Amniotic epithelial cell (primary cell): ENCODE measurements around the gene MLXIP.
"Not testable (repeated sequence)": the region's sequence is repeated elsewhere in the genome, so short reads cannot be mapped to it uniquely, and the experiment has no call there.

Source experiments
- DNase-seq: peaks from one replicate; pipeline ENCODE4 v3.0.0-alpha.2; 2010; ENCODE audit warnings: low read depth

Gene MLXIP, protein sequence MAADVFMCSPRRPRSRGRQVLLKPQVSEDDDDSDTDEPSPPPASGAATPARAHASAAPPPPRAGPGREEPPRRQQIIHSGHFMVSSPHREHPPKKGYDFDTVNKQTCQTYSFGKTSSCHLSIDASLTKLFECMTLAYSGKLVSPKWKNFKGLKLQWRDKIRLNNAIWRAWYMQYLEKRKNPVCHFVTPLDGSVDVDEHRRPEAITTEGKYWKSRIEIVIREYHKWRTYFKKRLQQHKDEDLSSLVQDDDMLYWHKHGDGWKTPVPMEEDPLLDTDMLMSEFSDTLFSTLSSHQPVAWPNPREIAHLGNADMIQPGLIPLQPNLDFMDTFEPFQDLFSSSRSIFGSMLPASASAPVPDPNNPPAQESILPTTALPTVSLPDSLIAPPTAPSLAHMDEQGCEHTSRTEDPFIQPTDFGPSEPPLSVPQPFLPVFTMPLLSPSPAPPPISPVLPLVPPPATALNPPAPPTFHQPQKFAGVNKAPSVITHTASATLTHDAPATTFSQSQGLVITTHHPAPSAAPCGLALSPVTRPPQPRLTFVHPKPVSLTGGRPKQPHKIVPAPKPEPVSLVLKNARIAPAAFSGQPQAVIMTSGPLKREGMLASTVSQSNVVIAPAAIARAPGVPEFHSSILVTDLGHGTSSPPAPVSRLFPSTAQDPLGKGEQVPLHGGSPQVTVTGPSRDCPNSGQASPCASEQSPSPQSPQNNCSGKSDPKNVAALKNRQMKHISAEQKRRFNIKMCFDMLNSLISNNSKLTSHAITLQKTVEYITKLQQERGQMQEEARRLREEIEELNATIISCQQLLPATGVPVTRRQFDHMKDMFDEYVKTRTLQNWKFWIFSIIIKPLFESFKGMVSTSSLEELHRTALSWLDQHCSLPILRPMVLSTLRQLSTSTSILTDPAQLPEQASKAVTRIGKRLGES

DNA sequence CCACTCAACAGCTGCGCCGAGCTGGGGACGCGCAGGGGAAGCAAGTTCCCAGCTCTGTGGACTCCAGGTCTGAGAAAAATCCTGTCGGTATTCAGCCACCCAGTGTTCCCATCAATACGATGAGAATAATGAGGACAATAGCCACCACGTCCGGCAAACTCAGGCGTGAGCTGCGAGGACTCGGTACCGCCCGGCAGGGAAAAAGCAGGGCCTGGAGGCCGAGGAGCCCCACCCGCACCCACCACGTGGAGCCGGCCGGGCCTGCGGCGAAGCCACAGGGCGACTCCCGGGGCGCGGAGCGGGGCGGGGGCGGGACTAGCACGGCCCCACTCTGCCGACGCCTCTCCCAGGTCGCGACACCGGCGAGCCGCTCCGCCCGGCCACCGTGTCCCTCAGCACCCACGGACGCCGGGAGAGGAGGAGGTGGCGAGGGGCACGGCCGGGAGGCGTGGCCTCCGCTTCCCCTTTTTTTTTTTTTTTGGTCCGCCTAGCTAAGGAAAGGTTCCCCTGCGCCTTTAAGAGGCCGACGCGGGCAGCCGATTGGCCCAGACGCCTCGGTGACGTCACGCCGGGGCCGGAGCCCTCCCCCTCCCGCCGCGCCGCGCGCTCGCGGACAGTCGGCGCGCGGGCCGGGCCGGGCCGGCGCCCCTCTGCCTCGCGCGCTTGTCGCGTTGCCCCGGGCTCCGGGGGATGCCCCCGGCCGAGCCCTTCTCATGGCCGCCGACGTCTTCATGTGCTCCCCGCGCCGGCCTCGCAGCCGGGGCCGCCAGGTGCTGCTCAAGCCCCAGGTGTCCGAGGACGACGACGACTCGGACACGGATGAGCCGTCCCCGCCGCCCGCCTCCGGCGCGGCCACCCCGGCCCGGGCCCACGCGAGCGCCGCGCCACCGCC lies at the start of gene MLXIP:
MLXIP (plus strand) TSS at position 616 of the 892 bp plus-strand sequence; CDS start at position 714, 98 bp downstream.
- peak; percentile 87 for DNase-seq

DNA sequence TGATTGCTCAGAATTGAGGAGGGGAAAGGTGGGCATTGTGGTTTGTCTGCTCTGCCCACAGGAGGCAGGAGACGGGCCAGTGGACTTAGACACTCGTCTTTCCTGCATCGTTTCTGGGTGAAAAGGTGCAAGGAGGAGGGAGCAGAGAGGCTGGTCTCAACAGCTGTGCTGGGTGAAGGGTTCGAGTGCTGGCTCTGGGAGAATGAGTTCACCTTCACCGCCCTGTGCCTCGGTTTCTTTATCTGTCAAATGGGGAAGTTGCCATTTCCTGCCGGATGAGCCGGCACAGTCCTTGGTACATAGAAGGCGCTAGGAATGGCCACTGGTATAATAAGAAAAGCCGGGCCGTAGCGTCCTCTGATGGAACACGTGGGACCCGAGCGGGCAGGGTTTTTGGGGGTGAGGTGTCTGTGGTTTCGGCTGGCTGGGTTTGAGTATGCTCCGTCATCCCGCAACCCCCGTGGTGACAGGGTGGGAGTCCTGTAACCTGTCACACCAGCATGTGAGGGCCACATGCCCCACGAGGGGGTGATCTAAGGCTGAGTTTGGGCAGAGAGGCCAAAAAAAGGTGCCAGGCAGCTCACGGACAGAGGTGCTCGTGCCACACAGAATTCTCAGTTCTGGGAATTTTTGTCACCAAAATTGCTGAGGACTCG lies 49.5 kb upstream of the MLXIP start:
- no peak for DNase-seq

DNA sequence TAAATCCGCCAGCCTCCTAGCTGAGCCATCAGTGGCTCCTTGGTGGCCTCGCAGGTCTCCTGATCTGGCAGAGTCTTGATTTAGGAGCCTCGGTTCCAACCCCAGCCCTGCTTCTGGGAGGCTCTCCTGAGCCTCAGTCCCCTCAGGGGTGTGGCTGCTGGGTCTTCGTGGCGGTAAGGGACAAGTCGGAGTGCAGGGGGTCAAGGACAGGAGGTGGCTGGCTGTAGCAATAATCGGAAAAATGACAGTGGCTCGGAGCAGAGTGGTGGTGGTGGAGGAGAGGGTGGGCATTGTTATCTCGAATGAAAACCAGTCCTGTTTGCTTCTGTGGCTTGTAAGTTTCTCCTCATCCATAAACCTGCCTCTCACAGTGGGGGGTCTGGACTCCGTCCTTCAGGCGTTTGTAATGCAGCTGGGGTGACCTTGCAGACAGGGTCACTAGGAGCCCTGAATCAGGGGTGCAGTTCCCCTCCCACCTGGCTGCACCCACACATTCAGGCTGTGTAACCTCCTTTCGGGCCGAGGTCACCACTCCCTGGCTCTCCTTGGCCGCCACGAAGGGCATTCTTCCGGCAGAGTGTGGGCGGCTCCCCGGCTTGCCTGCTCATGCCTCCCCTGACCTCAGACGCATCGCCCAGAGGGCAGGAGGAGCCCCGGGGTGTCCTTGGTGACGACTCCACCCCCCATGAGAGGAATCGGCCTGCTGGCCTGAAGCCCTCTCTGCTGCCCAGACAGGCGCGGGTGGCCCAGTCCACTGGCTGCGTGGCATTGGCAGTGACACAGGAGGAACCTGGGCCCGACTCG lies 48.7 kb upstream of the MLXIP start:
- no peak for DNase-seq

DNA sequence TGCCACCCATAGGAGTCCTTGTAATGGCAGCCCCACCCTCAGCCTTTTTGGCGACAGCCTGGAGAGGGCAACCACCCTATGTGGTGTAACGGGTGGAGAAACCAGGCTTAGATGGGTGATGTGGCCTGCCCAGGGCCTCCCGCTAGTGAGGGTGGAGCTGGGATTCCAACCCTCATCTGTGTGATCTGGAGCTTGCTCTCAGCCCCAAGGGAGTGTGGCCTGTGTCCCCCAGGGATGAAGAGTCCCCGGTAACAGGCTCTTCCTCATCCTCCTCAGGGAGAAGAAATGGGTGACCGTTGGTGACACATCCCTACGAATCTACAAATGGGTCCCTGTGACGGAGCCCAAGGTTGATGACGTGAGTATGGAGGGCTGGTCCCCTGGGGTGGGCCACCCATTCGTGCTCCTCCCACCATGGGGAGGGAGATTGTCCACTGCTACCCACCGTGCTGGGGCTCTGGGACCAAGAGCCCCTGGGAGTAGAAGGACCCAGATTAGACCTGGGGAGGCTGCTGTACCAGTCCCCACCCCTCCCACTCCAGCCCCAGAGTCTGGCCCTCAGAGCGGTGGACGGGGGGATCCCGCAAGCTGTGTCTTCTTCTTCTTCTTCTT lies 48.0 kb upstream of the MLXIP start:
- DNase-seq, result no peak

DNA sequence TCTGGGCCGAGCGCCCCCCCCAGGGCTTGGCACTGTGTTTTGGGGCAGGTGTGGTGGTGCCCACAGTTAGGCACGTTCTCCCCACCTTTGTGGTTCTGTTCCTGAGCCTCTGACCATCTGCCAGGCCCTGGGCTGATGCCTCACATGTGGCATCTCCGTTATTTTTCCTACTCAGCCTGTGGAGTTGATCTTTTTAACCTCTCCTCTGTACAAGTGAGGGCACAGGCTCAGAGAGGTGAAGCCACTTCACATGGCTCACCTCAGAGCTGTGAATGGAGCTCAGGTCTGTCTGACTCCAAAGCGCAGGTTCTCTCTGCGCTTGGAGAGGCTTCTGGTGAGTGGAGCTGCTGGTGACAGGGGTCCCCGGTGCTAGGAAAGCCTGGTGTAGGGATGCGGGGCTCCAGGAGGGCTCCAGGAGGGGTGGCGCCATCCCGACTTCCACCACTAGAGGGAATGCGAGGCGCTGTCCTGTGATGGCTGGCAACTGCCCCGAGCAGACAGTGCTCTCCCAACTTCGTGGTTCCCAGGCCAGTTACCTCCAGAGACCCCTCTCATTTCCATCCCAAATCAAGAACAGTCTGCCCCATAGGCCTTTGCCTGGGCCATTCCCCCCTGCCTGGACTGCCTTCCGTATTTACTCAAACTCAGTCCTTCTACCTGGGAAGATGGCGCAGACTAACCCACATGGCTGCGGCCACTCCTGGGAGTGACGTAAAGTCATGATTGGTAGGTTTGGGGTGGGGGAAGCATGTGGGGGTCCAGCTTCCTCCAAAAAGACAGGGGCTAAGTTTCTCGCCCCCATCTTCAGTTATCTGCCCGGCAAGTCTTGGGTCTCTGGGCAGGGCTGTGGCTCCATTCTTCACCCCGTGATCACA lies 47.0 kb upstream of the MLXIP start:
- DNase-seq, result no peak

DNA sequence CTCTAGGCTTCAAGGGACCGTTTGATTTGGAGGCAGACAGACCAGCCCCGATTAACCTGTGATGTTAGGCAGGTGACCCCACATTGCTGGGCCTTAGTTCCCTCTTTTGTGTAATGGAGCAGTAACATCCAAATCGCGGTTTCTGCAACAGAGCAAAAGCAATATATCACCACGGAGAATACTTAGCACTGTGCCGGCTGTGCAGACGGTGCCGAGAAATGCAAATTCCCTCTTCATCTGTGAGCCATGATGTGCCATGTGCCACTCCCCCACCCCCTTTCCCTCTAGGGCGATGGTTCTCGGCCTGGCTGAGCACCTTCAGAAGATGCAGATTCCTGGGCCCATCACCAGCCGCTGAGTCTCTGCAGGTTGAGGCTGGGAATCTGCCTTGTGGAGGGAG lies 46.0 kb upstream of the MLXIP start:
- no peak for DNase-seq

DNA sequence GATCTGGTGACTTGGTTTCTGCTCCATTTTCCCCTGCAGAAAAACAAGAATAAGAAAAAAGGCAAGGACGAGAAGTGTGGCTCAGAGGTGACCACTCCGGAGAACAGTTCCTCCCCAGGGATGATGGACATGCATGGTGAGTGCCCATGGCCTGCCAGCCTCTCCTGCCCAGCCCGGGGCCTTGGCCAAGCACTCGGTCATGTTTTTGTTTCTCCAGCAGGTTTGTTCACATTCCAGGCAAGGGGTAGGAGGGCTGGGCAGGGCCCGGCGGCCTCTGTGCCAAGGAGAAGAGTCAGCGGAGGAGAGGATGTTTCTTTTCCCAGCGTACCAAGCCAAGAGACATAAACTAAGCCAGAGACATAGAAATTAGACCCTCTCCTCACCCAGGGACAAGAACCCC lies 43.3 kb upstream of the MLXIP start:
- no peak for DNase-seq

DNA sequence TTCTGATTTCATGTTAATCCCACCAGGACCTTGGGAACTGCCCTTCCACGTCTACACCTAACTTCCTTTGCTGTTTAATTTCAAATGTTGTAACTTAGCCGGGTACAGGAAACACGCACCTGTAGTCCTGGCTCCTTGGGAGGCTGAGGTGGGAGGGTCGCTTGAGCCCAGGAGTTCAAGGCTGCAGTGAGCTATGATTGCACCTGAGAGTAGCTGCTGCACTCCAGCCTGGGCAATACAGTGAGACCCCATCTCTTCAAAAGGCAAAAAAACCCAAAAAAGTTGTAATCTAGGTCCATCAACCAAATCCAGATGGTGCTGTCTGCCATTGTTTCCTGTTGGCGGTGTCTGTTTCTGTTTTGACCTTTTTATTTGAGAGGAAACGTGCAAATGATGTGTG lies 42.4 kb upstream of the MLXIP start:
- DNase-seq, result no peak

DNA sequence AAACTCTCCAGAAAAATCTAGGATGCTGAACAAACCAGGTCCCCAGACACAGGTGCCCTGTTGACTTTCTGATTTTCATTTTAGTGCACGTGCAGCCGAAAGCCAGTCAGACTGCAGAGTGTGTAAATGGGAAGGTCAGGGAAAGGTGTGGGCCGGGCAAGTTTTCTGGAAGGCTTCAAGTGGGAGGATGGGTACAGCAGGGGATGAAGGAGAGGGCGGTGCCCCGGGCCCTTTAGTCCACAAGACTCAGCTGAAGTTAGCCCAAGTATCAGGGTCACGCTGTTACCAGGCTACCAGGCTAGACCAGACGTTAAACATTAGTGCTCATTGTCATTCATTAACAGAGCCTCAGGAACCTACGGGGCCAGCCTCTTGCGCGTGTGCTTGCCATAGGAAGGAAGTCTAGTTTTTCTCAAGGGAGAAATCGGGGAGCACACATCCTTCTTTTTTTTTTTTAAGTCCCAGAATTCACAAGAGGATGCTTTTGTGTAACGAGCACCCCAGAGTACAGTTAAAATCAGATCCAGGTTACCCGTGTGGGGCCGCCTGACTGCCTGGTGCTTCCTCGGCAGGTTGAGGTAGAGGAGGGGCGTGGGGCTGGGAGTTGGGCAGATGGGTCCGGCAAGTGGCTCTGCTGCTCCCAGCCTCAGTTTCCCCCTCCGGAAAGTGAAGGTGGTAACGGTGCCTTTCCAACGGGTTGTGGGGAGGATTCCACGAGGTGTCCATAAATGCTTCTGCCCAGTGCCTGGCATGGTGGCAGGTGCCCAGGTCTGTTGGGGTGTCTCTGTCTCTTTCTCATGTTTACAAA lies 37.8 kb upstream of the MLXIP start:
- no peak for DNase-seq

DNA sequence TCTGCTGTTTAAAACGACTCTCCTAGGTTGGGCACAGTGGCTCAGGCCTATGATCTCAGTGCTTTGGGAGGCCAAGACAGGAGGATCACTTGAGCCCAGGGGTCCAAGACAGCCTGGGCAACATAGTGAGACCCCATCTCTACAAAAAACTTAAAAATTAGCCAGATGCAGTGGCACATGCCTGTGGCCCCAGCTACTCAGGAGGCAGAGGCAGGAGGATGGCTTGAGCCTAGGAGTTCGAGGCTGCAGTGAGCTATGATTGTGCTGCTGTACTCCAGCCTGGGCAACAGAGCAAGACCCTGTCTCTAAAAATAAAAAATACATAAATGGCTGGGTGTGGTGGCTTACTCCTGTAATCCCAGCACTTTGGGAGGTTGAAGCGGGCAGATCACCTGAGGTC lies 37.1 kb upstream of the MLXIP start:
- not testable (repeated sequence) for DNase-seq

DNA sequence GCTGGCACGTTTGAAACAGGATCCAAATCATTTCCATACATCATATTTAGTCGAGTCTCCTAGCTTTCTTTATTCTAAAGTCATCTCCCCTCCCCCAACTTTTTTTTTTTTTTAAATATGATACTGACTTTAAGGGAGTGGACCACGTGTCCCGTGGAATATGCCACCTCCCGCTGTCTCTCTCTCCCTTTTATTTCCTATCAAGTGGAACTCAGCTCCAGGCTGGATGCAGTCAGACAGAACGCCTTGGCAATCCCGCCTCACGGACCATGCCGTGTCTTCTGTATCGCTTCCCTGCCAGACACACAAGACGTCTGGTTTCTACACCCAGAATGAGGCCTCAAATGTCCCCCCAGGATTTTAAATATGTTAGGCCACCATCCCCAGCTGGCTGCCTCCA lies 35.6 kb upstream of the MLXIP start:
- no peak for DNase-seq

DNA sequence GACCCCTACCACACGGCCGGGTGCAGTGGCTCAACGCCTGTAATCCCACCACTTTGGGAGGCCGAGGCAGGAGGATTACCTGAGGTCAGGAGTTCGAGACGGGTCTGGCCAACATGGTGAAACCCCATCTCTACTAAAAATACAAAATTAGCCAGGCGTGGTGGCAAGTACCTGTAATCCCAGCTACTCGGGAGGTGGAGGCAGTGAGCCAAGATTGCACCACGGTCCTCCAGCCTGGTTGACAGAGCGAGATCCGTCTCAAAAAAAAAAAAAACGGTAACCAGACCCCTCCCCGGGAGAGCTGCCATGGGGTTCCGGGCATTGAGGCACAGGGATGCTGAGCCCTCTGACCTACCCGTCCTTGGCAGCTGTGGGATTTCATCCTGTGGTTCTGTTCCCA lies 35.1 kb upstream of the MLXIP start:
- DNase-seq, result no peak

DNA sequence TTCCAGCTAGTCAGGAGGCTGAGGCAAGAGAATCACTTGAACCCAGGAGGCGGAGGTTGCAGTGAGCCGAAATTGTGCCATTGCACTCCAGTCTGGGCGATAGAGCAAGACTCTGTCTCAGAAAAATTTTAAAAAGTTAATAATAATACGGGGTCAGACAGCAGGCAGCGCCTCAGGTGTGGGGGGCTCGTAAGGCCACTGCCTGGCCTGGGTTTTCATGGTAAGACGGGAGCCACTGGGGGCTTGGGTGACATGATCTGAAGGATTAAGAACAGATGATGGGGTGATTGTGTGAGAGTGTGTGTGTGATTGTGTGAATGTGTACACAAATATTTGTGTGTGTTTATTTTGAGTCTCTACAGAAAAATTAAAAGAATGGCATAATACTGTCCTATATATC lies 33.3 kb upstream of the MLXIP start:
- no peak for DNase-seq

DNA sequence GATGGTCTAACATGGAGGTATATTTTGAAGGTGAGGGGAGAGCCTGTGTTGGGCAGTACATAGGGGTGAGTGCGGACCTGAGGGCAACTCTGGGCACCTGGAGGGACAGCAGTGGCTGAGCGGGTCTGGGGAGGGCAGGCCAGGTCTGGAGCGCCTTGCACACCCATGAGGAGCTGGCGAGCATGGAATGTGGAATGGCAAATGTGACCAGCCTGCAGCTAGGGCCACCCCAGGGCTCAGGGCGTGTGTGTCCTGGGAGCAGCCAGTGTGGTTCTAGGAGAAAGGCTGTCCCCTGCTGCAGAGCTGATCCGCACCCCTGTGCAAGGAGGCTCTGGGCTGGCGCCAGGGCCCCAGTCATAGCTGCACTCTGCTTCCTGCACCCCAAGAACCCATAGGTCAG lies 32.4 kb upstream of the MLXIP start:
- DNase-seq, result no peak

DNA sequence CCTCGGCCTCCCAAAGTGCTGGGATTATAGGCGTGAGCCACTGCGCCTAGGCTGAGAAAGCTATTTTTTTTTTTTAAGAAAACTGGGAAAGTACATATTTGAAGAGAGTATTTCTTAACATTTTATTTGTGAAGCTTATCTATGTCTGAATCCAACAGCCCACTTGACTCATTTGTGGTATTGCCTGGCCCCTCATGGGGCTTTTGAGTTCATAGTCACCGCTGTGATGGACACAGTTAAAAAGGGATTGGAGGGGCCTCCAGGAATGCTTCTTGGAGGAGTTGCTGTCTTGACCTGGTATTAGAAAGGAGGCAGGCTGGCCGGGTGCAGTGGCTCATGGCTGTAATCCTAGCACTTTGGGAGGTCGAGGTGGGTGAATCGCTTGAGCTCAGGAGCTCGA lies 30.4 kb upstream of the MLXIP start:
- peak; percentile 98 for DNase-seq

DNA sequence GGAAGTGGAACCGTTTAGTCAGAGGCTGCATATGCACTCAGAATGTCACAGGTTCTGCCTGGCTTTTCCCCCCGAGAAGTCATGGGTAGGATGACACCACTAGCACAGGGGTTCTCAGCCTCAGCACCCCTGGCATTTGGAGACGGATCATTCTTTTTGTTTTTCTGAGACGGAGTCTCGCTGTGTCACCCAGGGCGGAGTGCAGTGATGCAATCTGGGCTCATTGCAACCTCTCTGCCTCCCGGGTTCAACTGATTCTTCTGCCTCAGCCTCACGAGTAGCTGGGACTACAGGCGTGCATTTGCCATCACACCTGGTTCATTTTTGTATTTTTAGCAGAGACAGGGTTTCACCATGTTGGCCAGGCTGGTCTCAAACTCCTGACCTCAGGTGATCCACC lies 28.7 kb upstream of the MLXIP start:
- DNase-seq, result no peak

DNA sequence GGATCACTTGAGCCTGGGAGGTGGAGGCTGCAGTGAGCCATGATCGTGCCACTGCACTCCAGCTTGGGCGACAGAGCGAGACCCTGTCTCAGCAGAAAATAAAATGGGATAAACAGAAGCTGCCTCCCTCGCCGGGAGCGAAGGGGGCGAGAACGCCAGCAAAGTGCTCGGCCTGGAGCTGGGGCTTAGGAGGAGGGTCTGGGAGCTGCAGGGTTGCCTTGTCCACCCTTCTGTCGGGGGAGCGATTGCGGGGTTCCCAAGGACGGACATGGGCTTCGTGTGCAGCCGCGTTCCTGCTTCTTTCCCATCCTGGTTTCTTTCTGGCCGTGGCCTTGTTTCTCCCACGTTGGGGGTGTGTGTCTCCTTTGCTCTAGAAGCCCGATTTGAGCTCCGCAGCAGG lies 27.9 kb upstream of the MLXIP start:
- DNase-seq, result no peak

DNA sequence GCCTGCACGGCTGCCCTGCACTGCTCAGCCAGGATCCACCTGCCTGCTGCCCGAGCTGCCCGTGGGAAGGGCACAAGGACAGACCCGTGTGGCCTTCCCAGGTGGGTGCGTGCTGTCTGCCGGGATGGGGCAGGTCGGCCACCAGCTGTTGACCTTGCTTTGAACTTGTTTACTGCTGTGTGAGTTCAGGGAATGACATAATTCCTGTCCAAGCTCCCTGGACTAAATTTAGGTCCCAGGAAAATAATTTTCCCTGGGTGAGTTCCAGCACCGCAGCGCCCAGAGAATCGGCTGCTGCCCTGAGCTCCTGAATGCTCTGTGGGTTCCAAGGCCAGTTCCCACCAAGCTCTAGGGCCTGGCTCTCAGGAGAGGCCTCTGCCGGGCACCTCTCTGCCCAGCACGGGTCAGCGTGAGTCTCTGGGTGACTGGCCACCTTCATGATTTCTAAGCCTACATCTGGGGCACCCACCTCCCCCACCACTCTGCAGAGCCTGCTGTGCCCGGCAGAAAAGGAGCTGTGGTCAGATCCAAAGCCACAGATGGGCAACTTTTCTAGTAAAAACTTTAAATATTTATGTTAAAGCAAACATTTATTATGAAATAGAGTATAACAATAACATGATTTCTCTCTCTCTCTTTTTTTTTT lies 27.2 kb upstream of the MLXIP start:
- peak; percentile 51 for DNase-seq
